PC-9 (cell line): ENCODE data around the gene GUCA1A.

Experiments used
- CTCF ChIP-seq: fragments of 200-600 bp; sonication (generic); conservative IDR thresholded peaks from 2 replicates; pipeline ENCODE4 v1.6.1; 2017; ENCODE audit warnings: mixed run types, antibody characterized with exemption, mild to moderate bottlenecking, moderate library complexity
- EZH2 ChIP-seq: fragments of 200-600 bp; sonication (generic); IDR thresholded peaks from 2 replicates; pipeline ENCODE4 v1.8.0; 2017; ENCODE audit warnings: antibody characterized with exemption, low read depth

- no peak for TF ChIP-seq CTCF
- TF ChIP-seq EZH2, result no peak
These were observed 48.8 kb upstream of the GUCA1A start for GRCh38 chr6:42124223-42124836.
